ENCODE data around the gene PKNOX2. TPM values are rescaled to one million over a fixed set of nuclear protein-coding genes. Genes with fewer than 3 reads are reported as not detected.
A peak's percentile ranks its signal among the peaks of the same experiment; 100 is the strongest.

PKNOX2 gene
- total and polyA plus RNA-seq, 2 of the 8 experiments (the other 6 are each of a cell fraction or from before 2014, with no cell fraction given), result 2.0 TPM

DNA sequence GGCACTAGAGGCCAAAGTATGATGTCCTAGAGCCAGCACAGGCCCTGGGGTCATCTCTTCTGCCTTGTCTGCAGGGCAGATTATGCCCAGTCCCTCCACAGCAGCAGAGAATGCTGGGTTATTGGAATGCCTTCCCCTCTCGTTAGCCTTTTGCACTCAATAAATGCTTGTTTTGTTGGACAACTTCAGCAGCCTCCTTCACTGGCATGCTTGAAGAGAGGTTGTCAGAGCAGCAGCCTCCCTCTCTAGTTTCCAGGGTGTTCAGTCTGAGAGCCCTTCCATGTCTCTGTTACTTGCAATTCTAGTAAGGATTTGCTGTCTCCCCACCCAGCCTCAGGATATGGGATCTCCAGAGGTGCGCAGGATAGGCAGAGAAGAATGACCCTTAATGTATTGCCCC, 82.9 kb downstream of the PKNOX2 start:
- no peak overlapping the region for H2BK5ac ChIP-seq (ENCODE audit: low read depth, low read length)
- H3K23me2 ChIP-seq (ENCODE audit: low read depth, low read length), result no peaks in the 10 kb centered on the region
- H3K4me3 ChIP-seq (ENCODE audit: extremely low read depth in 1 of 4, insufficient read depth in 2 of 4, low read depth in 3 of 4, low read length in 4 of 4), result no peak overlapping the region
- peaks cover 0 to 13% (median 2%) of the 10 kb centered on the region in 4 experiments; a peak in 2 of 7 replicates for H3K4me1 ChIP-seq (replicated peaks in 1 of 4; ENCODE audit: control insufficient read depth in 3 of 4, insufficient read depth in 4 of 4, low read length in 3 of 4)
- ChIA-PET CTCF (ENCODE audit: partially characterized antibody) (interaction anchor here (0.6 to 6.0 kb wide), 2 partner anchors 10 to 102 kb away, joined by 3 to 22 read pairs; no protein-coding TSS in a partner anchor), POLR2A (ENCODE audit: partially characterized antibody) (no interaction called here)
- no peak overlapping the region for H3K14ac ChIP-seq (ENCODE audit: insufficient read length)
- H3K4ac ChIP-seq (replicated peaks; ENCODE audit: insufficient read length, low read depth, low read length), result no peak overlapping the region
- no peak overlapping the region for H2AFZ ChIP-seq (ENCODE audit: low read length)
- H3K27ac ChIP-seq (ENCODE audit: low read depth, low read length), result no peak overlapping the region
- peaks cover 0 to 2% (median 0%) of the 10 kb centered on the region in 4 experiments; a peak in 1 of 7 replicates for H3K27me3 ChIP-seq (replicated peaks in 1 of 4; ENCODE audit: control insufficient read depth in 3 of 4, extremely low read depth in 1 of 4, insufficient read depth in 3 of 4, low read length in 3 of 4)
- H3K9ac ChIP-seq (replicated peaks in 1 of 4; ENCODE audit: extremely low read depth in 1 of 4, low read depth in 3 of 4, low read length in 3 of 4), result no peak overlapping the region
- H2BK20ac ChIP-seq (ENCODE audit: low read length), result no peak overlapping the region
- no peak overlapping the region for H2BK12ac ChIP-seq (ENCODE audit: low read depth, low read length)
- no peaks in the 10 kb centered on the region for H4K20me1 ChIP-seq (replicated peaks in 1 of 2; ENCODE audit: control insufficient read depth in 1 of 2, insufficient read depth in 2 of 2, low read length in 2 of 2)
- H4K8ac ChIP-seq (ENCODE audit: extremely low read depth, insufficient read depth, low read length), result no peak overlapping the region
- no peaks in the 10 kb centered on the region for H3K9me3 ChIP-seq (ENCODE audit: insufficient read depth in 2 of 2, low read depth in 1 of 2, low read length in 1 of 2)
- no peak overlapping the region for H3K23ac ChIP-seq (ENCODE audit: insufficient read length)
- H4K5ac ChIP-seq (ENCODE audit: insufficient read length, low read depth, low read length), result no peak overlapping the region
- DNase-seq (ENCODE audit: low read depth in 1 of 2, low spot score in 2 of 2) (no peak), FAIRE-seq (no peak)
- no peaks in the 10 kb centered on the region for H3K36me3 ChIP-seq (ENCODE audit: control insufficient read depth in 2 of 4, insufficient read depth in 4 of 4, low read length in 3 of 4)
- 0 out of 2 replicates have a peak overlapping the region, but pooled peaks have one; percentile 53 for H2BK15ac ChIP-seq (ENCODE audit: low read length)
- H3K79me2 ChIP-seq (ENCODE audit: control insufficient read depth in 1 of 2, insufficient read depth in 2 of 2, low read length in 2 of 2), result no peaks in the 10 kb centered on the region
- H3K18ac ChIP-seq (ENCODE audit: extremely low read depth, low read length), result no peak overlapping the region
- H2BK120ac ChIP-seq (replicated peaks; ENCODE audit: low read depth, low read length), result no peak overlapping the region
- WGBS, 2 experiments (ENCODE audit: extremely low coverage in 1 of 2, insufficient coverage in 1 of 2, insufficient read length in 1 of 2, insufficient replicate concordance in 2 of 2, low coverage in 1 of 2, low lambda C conversion rate in 2 of 2, missing lambda C conversion rate in 1 of 2), result 92% methylated on average over 2 of the region's 2 CpGs; no CpG with 5 or more reads in 1 of the 2 experiments
- no peaks in the 10 kb centered on the region for H3K79me1 ChIP-seq (ENCODE audit: low read depth, low read length)
- H3K56ac ChIP-seq (replicated peaks; ENCODE audit: insufficient read length, low read depth, low read length), result no peak overlapping the region
- no peak overlapping the region for H3K4me2 ChIP-seq (ENCODE audit: insufficient read depth in 1 of 2, low read depth in 2 of 2, low read length in 2 of 2)
- H4K91ac ChIP-seq (replicated peaks; ENCODE audit: insufficient read length, low read length), result no peak overlapping the region
- H2AK5ac ChIP-seq (ENCODE audit: low read depth, low read length), result no peak overlapping the region
- TF ChIP-seq KDM1A (IDR thresholded peaks at IDR 0.05; ENCODE audit: borderline replicate concordance, low read length) (no peak), SIN3A (conservative IDR thresholded peaks at IDR 0.05 in 1 of 2, IDR thresholded peaks at IDR 0.05 in 1 of 2; ENCODE audit: low read depth in 1 of 2, low read length in 2 of 2) (no peak), TAF7 (optimal IDR thresholded peaks at IDR 0.05; ENCODE audit: borderline replicate concordance, low read depth, low read length) (no peak), FOSL1 (IDR thresholded peaks at IDR 0.05; ENCODE audit: insufficient read depth, low read depth, low read length) (no peak), CHD2 (IDR thresholded peaks at IDR 0.05; ENCODE audit: low read length) (no peak), E2F6 (IDR thresholded peaks at IDR 0.05) (no peak), BACH1 (IDR thresholded peaks at IDR 0.05; ENCODE audit: low read length) (no peak), EZH2 (IDR thresholded peaks at IDR 0.05; ENCODE audit: low read depth, low read length, severe bottlenecking) (no peak), CREB1 (IDR thresholded peaks at IDR 0.05) (no peak), KDM5A (IDR thresholded peaks at IDR 0.05; ENCODE audit: low read length) (no peak), EGR1 (IDR thresholded peaks at IDR 0.05; ENCODE audit: borderline replicate concordance, low read depth, low read length) (no peak), YY1 (IDR thresholded peaks at IDR 0.05; ENCODE audit: low read depth, low read length) (no peak), SP2 (IDR thresholded peaks at IDR 0.05; ENCODE audit: low read length) (no peak), CHD1 (IDR thresholded peaks at IDR 0.05; ENCODE audit: low read depth, low read length) (no peak), SP4 (IDR thresholded peaks at IDR 0.05; ENCODE audit: low read length) (no peak)

Data from H1 (cell line).